PC-9 (cell line): ENCODE data around the gene JARID2. TPM values are rescaled to one million over a fixed set of nuclear protein-coding genes. Genes with fewer than 3 reads are reported as not detected.

Experiments
- BruUV-seq: library from RNA; stranded (reverse); fragments of 400-500 nt; replicated peaks from 2 replicates; lab custom pipeline; 2021; lab: Mats Ljungman, UMichigan
- CTCF ChIA-PET: fragments of 300-600 bp; sonication (Branson Sonifier 250); formaldehyde crosslinking; loops from one replicate; lab custom pipeline; 2022; ENCODE audit warnings: antibody characterized with exemption; lab: Charles Lee
- POLR2A ChIA-PET: fragments of 300-600 bp; sonication (Branson Sonifier 250); formaldehyde crosslinking; loops from one replicate; lab custom pipeline; 2022; ENCODE audit warnings: antibody characterized with exemption; ENCODE audit not compliant: unreplicated experiment; lab: Charles Lee
- DNase-seq, 2 experiments: peaks; one replicate each; pipeline versions ENCODE4 v3.0.0 to v3.0.0-alpha.2; 2015 to 2022; ENCODE audit warnings: mixed read lengths in 1 of 2
- H2AFZ ChIP-seq: fragments of 200-600 bp; sonication (generic); 2 replicates; pipeline ENCODE4 v1.8.1; 2017; ENCODE audit warnings: antibody characterized with exemption
- H3F3A ChIP-seq: fragments of 200-600 bp; sonication (generic); 2 replicates; pipeline ENCODE4 v1.8.1; 2017; ENCODE audit warnings: antibody characterized with exemption, mild to moderate bottlenecking, low read depth; ENCODE audit not compliant: insufficient read depth
- H3K27ac ChIP-seq: fragments of 200-600 bp; sonication (generic); 2 replicates; pipeline ENCODE4 v1.6.1; 2016; ENCODE audit warnings: mixed run types
- H3K27me3 ChIP-seq: fragments of 200-600 bp; sonication (generic); 2 replicates; pipeline ENCODE4 v1.6.1; 2016; ENCODE audit warnings: low read depth, mixed run types; ENCODE audit not compliant: insufficient read depth
- H3K36me3 ChIP-seq: fragments of 200-600 bp; sonication (generic); 2 replicates; pipeline ENCODE4 v1.6.1; 2016; ENCODE audit warnings: low read depth, mixed run types
- H3K4me1 ChIP-seq: fragments of 200-600 bp; sonication (generic); replicated peaks from 2 replicates; pipeline ENCODE4 v1.6.1; 2016; ENCODE audit warnings: mixed run types; ENCODE audit not compliant: insufficient read depth
- H3K4me2 ChIP-seq: fragments of 200-600 bp; sonication (generic); 2 replicates; pipeline ENCODE4 v1.6.1; 2017; ENCODE audit warnings: mixed run types
- H3K4me3 ChIP-seq: fragments of 200-600 bp; sonication (generic); 2 replicates; pipeline ENCODE4 v1.6.1; 2016; ENCODE audit warnings: mixed run types
- H3K79me2 ChIP-seq: fragments of 200-600 bp; sonication (generic); 2 replicates; pipeline ENCODE4 v1.6.1; 2017; ENCODE audit warnings: low read depth, mixed run types
- H3K9me2 ChIP-seq: fragments of 200-600 bp; sonication (generic); 2 replicates; pipeline ENCODE4 v1.8.1; 2017; ENCODE audit warnings: mild to moderate bottlenecking; ENCODE audit not compliant: insufficient read depth
- H3K9me3 ChIP-seq: fragments of 200-600 bp; sonication (generic); 2 replicates; pipeline ENCODE4 v1.8.1; 2016; ENCODE audit warnings: low read depth; ENCODE audit not compliant: insufficient read depth
- H4K20me1 ChIP-seq: fragments of 200-600 bp; sonication (generic); 2 replicates; pipeline ENCODE4 v1.8.1; 2017; ENCODE audit not compliant: insufficient read depth
- CTCF ChIP-seq: fragments of 200-600 bp; sonication (generic); conservative IDR thresholded peaks from 2 replicates; pipeline ENCODE4 v1.6.1; 2017; ENCODE audit warnings: mixed run types, antibody characterized with exemption, mild to moderate bottlenecking, moderate library complexity
- EZH2 ChIP-seq: fragments of 200-600 bp; sonication (generic); IDR thresholded peaks from 2 replicates; pipeline ENCODE4 v1.8.0; 2017; ENCODE audit warnings: antibody characterized with exemption, low read depth
- intact Hi-C: fragments of 100-400 bp; cut with micrococcal nuclease; formaldehyde crosslinking; loops from one replicate; pipeline ENCODE4 v1.10.0; 2022; ENCODE audit not compliant: unreplicated experiment
- total RNA-seq: library from RNA; stranded (reverse); gene quantifications from 2 replicates; pipeline ENCODE4 v1.2.3, GENCODE V29; 2021

JARID2 gene
- total RNA-seq, 1 experiment from 2014 or later, result 35.0 TPM

GRCh38 chr6:15359335-15359862 is 113.5 kb downstream of the JARID2 start:
- Histone ChIP-seq H3K36me3 (no peaks in the 10 kb centered on the region), H3F3A (peaks cover 5% of the 10 kb centered on the region; the same call in 1 of the 2 replicates), H3K4me2 (no peak overlapping the region), H3K4me1 (no peaks in the 10 kb centered on the region), H2AFZ (no peak overlapping the region), H3K9me2 (no peaks in the 10 kb centered on the region), H3K27me3 (no peaks in the 10 kb centered on the region), H3K4me3 (no peak overlapping the region), H3K9me3 (no peaks in the 10 kb centered on the region), H4K20me1 (peaks cover 31% of the 10 kb centered on the region), H3K79me2 (peaks cover 94% of the 10 kb centered on the region), H3K27ac (no peak overlapping the region)
- intact Hi-C loops, result no loop called here
- DNase-seq, result no peak
- ChIA-PET CTCF (no interaction called here), POLR2A (no interaction called here)
- no TSS peak for BruUV-seq
- TF ChIP-seq CTCF, result no peak
- TF ChIP-seq EZH2, result no peak

- intact Hi-C loops, result no loop called here
- POLR2A ChIA-PET, result no interaction called here
These were observed 114.4 kb downstream of the JARID2 start for GRCh38 chr6:15360300-15360699.

GRCh38 chr6:15361197-15361596 is 115.3 kb downstream of the JARID2 start:
- Histone ChIP-seq H3K4me2 (no peak overlapping the region), H3K36me3 (no peaks in the 10 kb centered on the region), H3K9me2 (no peaks in the 10 kb centered on the region), H3K27me3 (no peaks in the 10 kb centered on the region), H3K4me1 (no peaks in the 10 kb centered on the region), H3K9me3 (no peaks in the 10 kb centered on the region), H2AFZ (no peak overlapping the region), H3K79me2 (peaks cover 86% of the 10 kb centered on the region), H3K4me3 (no peak overlapping the region), H3F3A (0 out of 2 replicates have a peak, but pooled peaks cover 2% of the 10 kb centered on the region), H4K20me1 (peaks cover 36% of the 10 kb centered on the region), H3K27ac (no peak overlapping the region)
- BruUV-seq, result no TSS peak
- TF ChIP-seq EZH2 (no peak), CTCF (no peak)
- intact Hi-C loops, result no loop called here
- no peak for DNase-seq
- ChIA-PET CTCF (interaction anchor here (0.5 kb wide), 1 partner anchor 114 kb away, joined by 6 read pairs; no protein-coding TSS in a partner anchor), POLR2A (no interaction called here)

More at GRCh38 chr6:15360300-15360699, 114.4 kb downstream of the JARID2 start:
- Histone ChIP-seq H2AFZ (no peak overlapping the region), H3K79me2 (peaks cover 92% of the 10 kb centered on the region), H3K27ac (no peak overlapping the region), H3K4me1 (no peaks in the 10 kb centered on the region), H3K9me2 (no peaks in the 10 kb centered on the region), H3K27me3 (no peaks in the 10 kb centered on the region), H3K4me3 (no peak overlapping the region), H3K36me3 (no peaks in the 10 kb centered on the region), H3F3A (0 out of 2 replicates have a peak, but pooled peaks cover 2% of the 10 kb centered on the region), H3K9me3 (no peaks in the 10 kb centered on the region), H4K20me1 (peaks cover 34% of the 10 kb centered on the region), H3K4me2 (no peak overlapping the region)
- DNase-seq, result no peak
- BruUV-seq, result no TSS peak
- no peak for TF ChIP-seq EZH2
- no peak for TF ChIP-seq CTCF
- CTCF ChIA-PET, result no interaction called here
